Mesendoderm (in vitro differentiated cells): ENCODE data around the gene HLA-DOA. TPM values are rescaled to one million over a fixed set of nuclear protein-coding genes. Genes with fewer than 3 reads are reported as not detected.
A peak's percentile ranks its signal among the peaks of the same experiment; 100 is the strongest.

Experiments used
- DNase-seq: peaks from one replicate; pipeline ENCODE4 v3.0.0; 2013
- H2AK5ac ChIP-seq: 2 replicates; pipeline ENCODE4 v1.6.1; 2013; ENCODE audit warnings: low read length, inconsistent platforms
- H2BK120ac ChIP-seq: 2 replicates; pipeline ENCODE4 v1.6.1; 2013; ENCODE audit warnings: low read depth, mild to moderate bottlenecking, low read length, moderate library complexity, mixed read lengths
- H2BK15ac ChIP-seq: replicated peaks from 2 replicates; pipeline ENCODE4 v1.6.1; 2013; ENCODE audit warnings: low read depth, mild to moderate bottlenecking, moderate library complexity
- H2BK5ac ChIP-seq: 2 replicates; pipeline ENCODE4 v1.6.1; 2013; ENCODE audit warnings: low read length, inconsistent platforms
- H3K18ac ChIP-seq: 2 replicates; pipeline ENCODE4 v1.6.1; 2013; ENCODE audit warnings: mild to moderate bottlenecking, low read length, mixed read lengths
- H3K23ac ChIP-seq: one replicate; pipeline ENCODE4 v1.6.1; 2013; ENCODE audit warnings: low read length
- H3K27ac ChIP-seq: 2 replicates; pipeline ENCODE4 v1.5.1; 2013; ENCODE audit warnings: low read depth, mild to moderate bottlenecking, inconsistent platforms, low read length, moderate library complexity
- H3K27me3 ChIP-seq: 2 replicates; pipeline ENCODE4 v1.6.1; 2013; ENCODE audit warnings: low read length, control low read depth, mild to moderate bottlenecking, inconsistent platforms; ENCODE audit not compliant: insufficient read depth, poor library complexity
- H3K36me3 ChIP-seq: 2 replicates; pipeline ENCODE4 v1.6.1; 2013; ENCODE audit warnings: low read length, inconsistent platforms; ENCODE audit not compliant: control insufficient read depth, insufficient read depth
- H3K4ac ChIP-seq: one replicate; pipeline ENCODE4 v1.6.1; 2013; ENCODE audit warnings: low read depth, mild to moderate bottlenecking, low read length, moderate library complexity
- H3K4me1 ChIP-seq: 2 replicates; pipeline ENCODE4 v1.6.1; 2013; ENCODE audit warnings: low read depth, low read length, inconsistent platforms; ENCODE audit not compliant: control insufficient read depth
- H3K4me2 ChIP-seq: 2 replicates; pipeline ENCODE4 v1.6.1; 2013; ENCODE audit warnings: low read length
- H3K4me3 ChIP-seq: 2 replicates; pipeline ENCODE4 v1.5.1; 2013; ENCODE audit warnings: mild to moderate bottlenecking, low read length
- H3K56ac ChIP-seq: one replicate; pipeline ENCODE4 v1.6.1; 2013; ENCODE audit warnings: low read length
- H3K79me1 ChIP-seq: 2 replicates; pipeline ENCODE4 v1.6.1; 2013; ENCODE audit warnings: low read length, inconsistent platforms
- H3K79me2 ChIP-seq: 2 replicates; pipeline ENCODE4 v1.6.1; 2013; ENCODE audit warnings: mild to moderate bottlenecking, low read length; ENCODE audit not compliant: control insufficient read depth, insufficient read depth
- H3K9ac ChIP-seq: 2 replicates; pipeline ENCODE4 v1.6.1; 2013; ENCODE audit warnings: low read length, inconsistent platforms
- H4K5ac ChIP-seq: one replicate; pipeline ENCODE4 v1.6.1; 2013; ENCODE audit warnings: low read length
- H4K8ac ChIP-seq: one replicate; pipeline ENCODE4 v1.6.1; 2013; ENCODE audit warnings: low read depth, mild to moderate bottlenecking, control low read depth, low read length, moderate library complexity
- WGBS: extraction: QIAGEN DNeasy Blood & Tissue Kit; methylation state at CpG from one replicate; pipeline ENCODE4 v1.1.7; 2013; ENCODE audit warnings: low lambda C conversion rate, missing lambda C conversion rate; ENCODE audit not compliant: insufficient coverage; ENCODE audit errors: extremely low coverage; 5-methylcytosine and 5-hydroxymethylcytosine counted together
- polyA plus RNA-seq, 2 experiments: library from polyadenylated mRNA; stranded (reverse); fragments of 200-250 nt; gene quantifications; one replicate each; pipeline ENCODE4 v1.2.3, GENCODE V29; 2013

HLA-DOA gene
- 10.2 TPM for polyA plus RNA-seq (2013, experiment 1 of 2)
- polyA plus RNA-seq (2013, experiment 2 of 2), result 9.5 TPM

DNA sequence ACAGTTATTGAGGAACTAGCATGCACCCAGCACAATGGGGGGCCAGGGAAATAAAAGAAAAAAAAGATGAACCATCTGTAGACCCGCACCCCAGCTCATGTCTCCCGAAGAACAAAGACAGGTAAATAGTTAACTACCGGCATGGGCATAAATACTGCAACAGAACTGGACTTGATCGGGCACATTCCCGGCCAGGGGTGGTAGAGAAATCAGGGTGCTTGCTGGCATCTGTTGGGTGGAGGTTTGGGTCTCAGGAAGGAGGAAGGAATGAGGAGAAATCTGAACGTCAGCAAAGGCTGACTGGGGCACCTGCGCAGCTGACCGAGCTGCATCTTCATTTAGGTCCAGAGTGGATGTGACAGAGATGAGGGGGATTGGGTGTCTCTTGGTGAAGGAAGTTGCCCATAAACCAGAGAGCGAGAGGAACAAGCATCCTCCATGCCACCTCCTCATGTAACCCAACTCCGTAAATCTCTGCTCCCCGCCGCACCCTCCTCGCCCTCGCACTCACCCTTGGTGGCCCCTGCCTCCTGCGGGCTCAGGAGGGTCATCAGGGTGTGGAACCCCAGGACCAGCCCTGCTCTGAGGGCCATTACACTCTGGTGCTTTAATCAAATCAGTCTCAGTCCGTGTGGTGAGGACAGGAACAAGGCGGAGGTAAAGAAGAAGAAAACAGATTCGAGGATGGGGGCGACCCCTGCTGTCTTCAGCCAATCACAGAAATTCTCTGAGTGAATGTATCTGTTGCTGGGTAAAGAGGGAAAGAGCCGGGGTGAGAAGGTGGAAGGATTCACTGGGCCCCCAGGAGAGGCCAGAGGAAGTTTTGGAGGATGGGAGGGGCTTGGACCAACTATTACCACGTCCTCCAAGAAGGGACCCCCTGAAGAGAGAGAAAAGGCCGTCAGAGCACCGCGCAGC lies at the start of gene HLA-DOA:
Gene HLA-DOA (minus strand): TSS at position 648 of the 918 bp plus-strand sequence.
- Histone ChIP-seq H3K9ac (peak within 1 kb of the TSS; percentile 69), H4K5ac (no peak within 1 kb of the TSS), H3K4ac (no peak within 1 kb of the TSS), H2AK5ac (no peak within 1 kb of the TSS), H3K4me3 (peak within 1 kb of the TSS; percentile 42), H3K79me2 (no peaks in the 10 kb centered on the region), H3K23ac (no peak within 1 kb of the TSS), H3K27ac (no peak within 1 kb of the TSS), H2BK15ac (no peak within 1 kb of the TSS), H2BK5ac (no peak within 1 kb of the TSS), H3K36me3 (no peaks in the 10 kb centered on the region), H3K79me1 (no peaks in the 10 kb centered on the region), H3K4me1 (peaks cover 3% of the 10 kb centered on the region), H3K27me3 (no peaks in the 10 kb centered on the region), H3K4me2 (peak within 1 kb of the TSS; percentile 60), H3K56ac (peak within 1 kb of the TSS; percentile 88), H2BK120ac (no peak within 1 kb of the TSS), H3K18ac (no peak within 1 kb of the TSS), H4K8ac (no peak within 1 kb of the TSS)
- peak; percentile 96 for DNase-seq
- WGBS, result no CpG with 5 or more reads among the region's 24 CpGs

DNA sequence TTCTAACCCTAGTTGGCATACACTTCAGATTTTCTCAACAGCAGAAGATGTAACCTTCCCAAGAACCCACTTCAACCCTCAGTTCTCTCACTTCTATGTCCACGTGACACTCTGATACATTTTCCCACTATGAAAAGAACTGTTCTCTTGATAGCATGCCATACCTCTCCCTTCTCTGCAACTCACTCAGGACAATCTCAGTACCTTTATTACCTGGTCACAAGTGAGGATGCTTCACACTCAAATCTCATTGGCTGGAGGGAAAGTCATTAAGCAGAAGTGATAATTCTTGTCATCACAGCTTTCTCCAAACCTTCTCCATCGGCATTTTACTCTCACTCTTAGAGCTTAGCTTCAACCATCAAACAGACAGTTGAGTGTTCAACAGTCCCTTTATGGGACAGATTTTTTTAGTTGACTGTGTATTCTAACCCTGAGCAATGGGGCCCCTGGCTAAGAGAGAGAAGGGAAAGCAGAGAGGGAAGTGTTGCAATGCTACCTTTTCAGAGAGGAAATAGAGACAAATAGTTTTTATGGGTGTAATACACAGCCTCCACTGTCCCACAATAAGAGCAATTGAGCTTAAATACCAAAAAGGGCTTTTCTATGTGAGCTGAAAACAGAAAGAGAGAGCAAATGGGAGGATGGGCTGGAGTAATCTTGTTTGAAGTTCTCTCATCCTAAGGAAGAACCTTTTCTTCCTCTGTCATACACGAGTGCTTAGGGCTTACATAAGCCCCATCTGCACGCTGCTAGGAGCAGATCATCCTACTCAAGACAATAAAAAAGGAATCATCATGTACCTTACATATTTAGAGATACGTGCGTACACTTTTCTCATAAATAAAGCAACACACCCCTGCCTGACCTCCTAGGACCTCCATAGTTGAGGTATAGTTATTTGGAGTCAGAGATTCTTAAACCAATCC lies 48.1 kb upstream of the HLA-DOA start:
- H3K23ac ChIP-seq, result no peak overlapping the region
- H3K4ac ChIP-seq, result no peak overlapping the region
- no peak overlapping the region for H3K18ac ChIP-seq
- no peaks in the 10 kb centered on the region for H3K4me1 ChIP-seq
- no peak overlapping the region for H2BK5ac ChIP-seq
- H3K56ac ChIP-seq, result no peak overlapping the region
- H3K9ac ChIP-seq, result no peak overlapping the region
- no peak overlapping the region for H3K27ac ChIP-seq
- no peak overlapping the region for H2AK5ac ChIP-seq
- no peaks in the 10 kb centered on the region for H3K79me1 ChIP-seq
- no peak overlapping the region for H2BK120ac ChIP-seq
- H4K5ac ChIP-seq, result no peak overlapping the region
- DNase-seq, result no peak
- H3K36me3 ChIP-seq, result no peaks in the 10 kb centered on the region
- H3K4me2 ChIP-seq, result no peak overlapping the region
- H2BK15ac ChIP-seq, result no peak overlapping the region
- no peak overlapping the region for H4K8ac ChIP-seq
- no peak overlapping the region for H3K4me3 ChIP-seq
- WGBS, result no CpG with 5 or more reads among the region's 6 CpGs
- H3K27me3 ChIP-seq, result no peaks in the 10 kb centered on the region
- no peaks in the 10 kb centered on the region for H3K79me2 ChIP-seq

DNA sequence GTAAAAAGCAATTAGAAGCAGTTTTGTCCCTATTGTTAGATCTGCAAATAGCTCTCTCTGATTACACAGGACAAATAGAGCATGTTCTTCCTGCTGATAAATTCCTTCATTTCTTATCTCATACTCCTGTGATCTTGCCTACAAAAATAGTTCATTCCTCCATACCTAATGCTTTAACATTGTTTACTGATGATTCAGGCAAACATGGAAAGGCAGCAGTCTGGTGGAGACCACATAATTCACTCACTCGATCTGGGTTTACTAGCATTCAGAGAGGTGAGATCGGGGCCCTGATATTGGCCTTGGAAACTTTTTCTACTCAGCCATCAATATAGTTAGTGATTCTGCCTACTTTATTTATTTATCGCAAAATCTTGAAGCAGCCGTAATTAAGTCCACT lies 43.8 kb upstream of the HLA-DOA start:
- Histone ChIP-seq H3K4ac (no peak overlapping the region), H3K4me1 (no peaks in the 10 kb centered on the region), H3K79me1 (no peaks in the 10 kb centered on the region), H3K9ac (no peak overlapping the region), H3K4me3 (no peak overlapping the region), H3K27me3 (no peaks in the 10 kb centered on the region), H4K8ac (no peak overlapping the region), H3K56ac (no peak overlapping the region), H2BK15ac (no peak overlapping the region), H3K27ac (no peak overlapping the region), H3K18ac (no peak overlapping the region), H2BK120ac (no peak overlapping the region), H4K5ac (no peak overlapping the region), H2BK5ac (no peak overlapping the region), H3K4me2 (no peak overlapping the region), H3K23ac (no peak overlapping the region), H3K36me3 (no peaks in the 10 kb centered on the region), H3K79me2 (no peaks in the 10 kb centered on the region), H2AK5ac (no peak overlapping the region)
- DNase-seq, result peak; percentile 43
- WGBS, result no CpG with 5 or more reads among the region's 4 CpGs

DNA sequence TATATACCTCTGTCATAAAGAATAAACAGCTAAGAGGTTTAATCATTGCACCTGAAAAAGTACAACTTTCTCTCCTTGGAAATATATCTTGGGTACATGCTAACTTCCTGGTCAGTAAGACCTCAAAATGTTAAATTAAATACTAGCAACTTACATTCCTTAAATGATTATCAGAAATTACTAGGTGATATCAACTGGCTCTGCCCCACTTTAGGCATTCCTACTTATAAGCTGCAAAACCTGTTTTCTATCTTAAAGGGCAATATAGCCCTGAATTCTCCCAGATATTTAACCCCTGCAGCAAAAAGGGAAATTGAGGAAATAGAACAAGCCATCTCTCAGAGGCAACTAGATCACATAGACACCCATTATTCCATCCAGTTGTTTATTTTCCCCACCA lies 43.2 kb upstream of the HLA-DOA start:
- Histone ChIP-seq H3K9ac (no peak overlapping the region), H2BK5ac (no peak overlapping the region), H4K8ac (no peak overlapping the region), H3K56ac (no peak overlapping the region), H3K4me3 (no peak overlapping the region), H3K23ac (no peak overlapping the region), H3K27ac (no peak overlapping the region), H3K36me3 (no peaks in the 10 kb centered on the region), H3K4ac (no peak overlapping the region), H3K4me2 (no peak overlapping the region), H4K5ac (no peak overlapping the region), H3K27me3 (no peaks in the 10 kb centered on the region), H2AK5ac (no peak overlapping the region), H2BK120ac (no peak overlapping the region), H3K18ac (no peak overlapping the region), H2BK15ac (no peak overlapping the region), H3K79me1 (no peaks in the 10 kb centered on the region), H3K79me2 (no peaks in the 10 kb centered on the region), H3K4me1 (no peaks in the 10 kb centered on the region)
- no peak for DNase-seq

DNA sequence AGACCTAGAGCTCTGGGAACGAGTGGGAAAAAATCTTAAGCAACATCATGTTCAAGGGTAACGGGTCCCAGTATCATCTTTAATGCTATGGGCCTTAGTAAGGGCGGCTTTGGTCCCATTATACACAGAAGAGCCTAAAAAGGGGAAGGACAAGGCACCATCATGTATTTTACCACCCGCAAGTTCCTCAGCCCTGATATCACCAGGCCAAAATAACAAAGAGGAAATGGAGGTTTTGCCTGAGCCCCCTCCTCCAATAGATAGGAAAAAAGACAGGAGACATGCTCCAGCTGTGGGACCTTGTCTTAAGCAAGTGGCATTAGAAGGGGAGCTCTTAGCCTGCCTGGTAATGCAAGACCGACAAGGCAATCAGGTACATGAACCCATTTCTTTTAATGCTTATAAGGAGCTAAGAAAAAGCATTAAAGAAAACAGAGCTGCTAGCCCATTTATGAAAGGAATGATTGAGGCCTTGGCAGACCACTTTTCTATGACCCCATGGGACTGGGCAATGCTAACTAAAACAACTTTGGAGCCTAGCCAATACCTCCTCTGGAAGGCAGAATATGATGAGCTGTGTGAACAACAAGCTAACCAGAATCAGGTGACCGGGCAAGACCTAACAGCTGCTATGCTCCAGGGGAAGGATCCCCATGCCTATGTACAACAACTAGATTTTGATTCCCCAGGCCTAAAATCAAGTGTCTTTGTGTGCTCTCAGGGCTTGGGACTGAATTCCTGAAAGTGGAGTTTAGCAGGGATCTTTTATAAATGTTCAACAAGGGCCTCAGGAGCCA lies 40.8 kb upstream of the HLA-DOA start:
- Histone ChIP-seq H3K18ac (no peak overlapping the region), H2AK5ac (no peak overlapping the region), H3K4me2 (no peak overlapping the region), H2BK120ac (no peak overlapping the region), H3K23ac (no peak overlapping the region), H3K9ac (no peak overlapping the region), H2BK5ac (no peak overlapping the region), H4K5ac (no peak overlapping the region), H3K79me1 (no peaks in the 10 kb centered on the region), H3K36me3 (no peaks in the 10 kb centered on the region), H3K4ac (peak overlapping the region; percentile 36), H3K27ac (no peak overlapping the region), H3K56ac (no peak overlapping the region), H3K27me3 (no peaks in the 10 kb centered on the region), H2BK15ac (no peak overlapping the region), H3K4me1 (no peaks in the 10 kb centered on the region), H3K4me3 (no peak overlapping the region), H3K79me2 (no peaks in the 10 kb centered on the region), H4K8ac (no peak overlapping the region)
- no peak for DNase-seq
- no CpG with 5 or more reads among the region's 6 CpGs for WGBS
